Tongue (tissue), 3 donors: Measurements from ENCODE around the gene KRTAP5-9. TPM values are rescaled to one million over a fixed set of nuclear protein-coding genes. Genes with fewer than 3 reads are reported as not detected.
"Not testable (repeated sequence)": the region's sequence is repeated elsewhere in the genome, so short reads cannot be mapped to it uniquely, and the experiment has no call there.

Experiments
- DNase-seq: peaks from one replicate; pipeline ENCODE4 v3.0.0-alpha.2; 2015
- small RNA-seq: library from RNA; depleted of rRNA; stranded (forward); fragments of <200 nt; gene quantifications from one replicate; pipeline ENCODE3, GENCODE V24; 2014; ENCODE audit warnings: low replicate concordance
- total RNA-seq: library from RNA; depleted of rRNA; stranded (reverse); fragments of >200 nt; gene quantifications from one replicate; pipeline ENCODE4 v1.2.3, GENCODE V29; 2014

Gene KRTAP5-9
- total RNA-seq, 1 donor from 2014 or later, result not detected

GRCh38 chr11:71585673-71586072 is 37.5 kb downstream of the KRTAP5-9 start:
- not testable (repeated sequence) for DNase-seq

- DNase-seq, result not testable (repeated sequence)
Measured at GRCh38 chr11:71588314-71588713, 40.1 kb downstream of the KRTAP5-9 start.

- not testable (repeated sequence) for DNase-seq
Measured at GRCh38 chr11:71588822-71589545, 40.8 kb downstream of the KRTAP5-9 start.

- not testable (repeated sequence) for DNase-seq
Measured at GRCh38 chr11:71589546-71589920, 41.3 kb downstream of the KRTAP5-9 start.

Small RNAs within 50 kb of the gene (small RNA-seq; reads per million reads assigned to genes)
- gene AP000867.1, result not detected
- not detected for gene KRTAP5-14P

Other genes with a start within 250 kb of the KRTAP5-9 start
- 9.9 TPM for gene DHCR7, start 100.0 kb upstream of the KRTAP5-9 start, total RNA-seq
- 58.9 TPM for gene NADSYN1, start 95.2 kb upstream of the KRTAP5-9 start, total RNA-seq
- gene KRTAP5-7, start 21.2 kb upstream of the KRTAP5-9 start, total RNA-seq, result not detected
- not detected for gene KRTAP5-8, start 10.4 kb upstream of the KRTAP5-9 start, total RNA-seq
- not detected for gene KRTAP5-10, start 17.1 kb downstream of the KRTAP5-9 start, total RNA-seq
- gene KRTAP5-11, start 34.5 kb downstream of the KRTAP5-9 start, total RNA-seq, result not detected